ENCODE data around the gene LGR4. TPM values are rescaled to one million over a fixed set of nuclear protein-coding genes. Genes with fewer than 3 reads are reported as not detected.

LGR4 gene
- total RNA-seq, 1 experiment from 2014 or later = 7.1 TPM

DNA sequence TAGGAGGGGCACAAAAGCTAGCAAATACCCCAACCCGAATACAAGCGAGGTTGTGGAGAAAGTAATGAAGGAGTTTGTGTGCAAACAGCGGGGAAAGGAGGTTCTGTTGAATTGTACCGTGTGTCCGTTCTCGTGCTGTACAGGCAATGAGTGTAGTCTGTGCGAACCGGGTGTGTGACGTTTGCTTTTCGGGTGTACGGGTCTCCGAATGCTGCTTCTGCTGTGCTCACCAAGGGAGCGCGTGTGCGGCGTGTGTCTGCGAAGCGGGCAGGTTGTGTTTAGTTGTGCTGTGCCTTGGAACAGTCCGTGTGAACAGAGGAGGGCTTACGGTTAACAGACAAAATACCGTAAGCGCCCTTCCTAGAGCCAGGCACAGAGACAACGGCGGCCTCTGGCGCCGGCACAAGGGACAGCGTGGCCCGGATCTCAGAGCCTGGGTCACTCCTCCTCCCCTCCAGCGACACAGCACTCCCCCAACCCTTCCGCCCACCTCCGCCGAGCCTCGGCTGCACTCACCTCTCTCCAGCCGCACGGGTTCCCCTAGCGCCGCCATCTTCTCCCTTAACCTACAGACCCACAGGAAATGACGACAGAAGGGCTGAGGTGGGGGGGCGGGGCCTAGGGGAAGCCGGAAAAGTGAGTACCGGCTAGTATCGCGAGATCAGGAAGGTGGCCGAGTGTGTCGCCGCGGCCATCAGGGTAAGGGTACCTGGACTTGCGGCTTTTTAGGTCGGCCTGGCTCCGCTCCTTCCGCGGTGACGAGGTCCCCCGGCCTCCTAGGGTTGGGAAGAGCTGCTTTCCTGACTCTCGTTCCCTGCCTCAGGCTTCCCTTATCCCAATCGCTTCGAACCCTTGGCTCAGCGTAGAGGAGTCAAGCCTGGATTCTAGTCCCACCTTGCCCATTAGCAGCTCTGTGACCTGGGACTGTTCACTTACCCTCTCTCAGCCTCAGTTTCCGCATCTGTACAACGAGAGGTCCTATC, 33.9 kb upstream of the LGR4 start, which contains the start of gene LIN7C:
LIN7C (minus strand) TSS at position 570 of the 983 bp plus-strand sequence; CDS start at position 553, 17 bp downstream.
- POLR2A ChIA-PET = interaction anchor here (0.9 kb wide), 1 partner anchor 9 kb away, joined by 5 read pairs; no protein-coding TSS in a partner anchor
- intact Hi-C loops (cut with micrococcal nuclease) = loop anchor here (5.0 kb wide), 1 partner anchor 1826 kb away; no protein-coding TSS in a partner anchor
- Histone ChIP-seq H3K4me3 (replicated peaks in 1 of 2; ENCODE audit: low read depth in 1 of 2, low read length in 2 of 2) (peak within 1 kb of the TSS; percentile 89 to 94), H3K4me1 (ENCODE audit: control insufficient read depth in 1 of 2, insufficient read depth in 2 of 2, low read length in 2 of 2) (peaks cover 5 to 16% of the 10 kb centered on the region in 2 experiments; a peak in 3 of 4 replicates), H3K27ac (ENCODE audit: low read depth, low read length) (peak within 1 kb of the TSS; percentile 76), H3K9me2 (ENCODE audit: insufficient read depth) (no peaks in the 10 kb centered on the region), H3K27me3 (ENCODE audit: insufficient read depth, low read length) (no peaks in the 10 kb centered on the region), H3K4me2 (ENCODE audit: low read length) (peak within 1 kb of the TSS; percentile 91), H2AFZ (ENCODE audit: low read depth, low read length, poor library complexity, severe bottlenecking) (peak within 1 kb of the TSS; percentile 79), H3K9ac (ENCODE audit: low read length) (peak within 1 kb of the TSS; percentile 93), H4K20me1 (ENCODE audit: insufficient read depth) (no peaks in the 10 kb centered on the region), H3K79me2 (ENCODE audit: insufficient read depth, low read length) (peaks cover 66% of the 10 kb centered on the region), H3K9me3 (ENCODE audit: control insufficient read depth in 1 of 2, insufficient read depth in 1 of 2, low read depth in 1 of 2, low read length in 2 of 2) (no peaks in the 10 kb centered on the region), H3K36me3 (ENCODE audit: control insufficient read depth in 1 of 2, insufficient read depth in 2 of 2, low read length in 2 of 2) (peaks cover 0 to 11% of the 10 kb centered on the region in 2 experiments; a peak in 2 of 4 replicates)
- TSS peak; percentile 73 for BruUV-seq (replicated peaks)
- RAD21 ChIA-PET (ENCODE audit: low non-redundant PET in 1 of 2, low total read pairs in 2 of 2, uncharacterized antibody in 2 of 2, unreplicated experiment in 2 of 2) = no interaction called here
- ATAC-seq (peak; percentile 96), DNase-seq (ENCODE audit: low read depth, low spot score) (peak; percentile 89)
- CTCF ChIA-PET = interaction anchor here (1.9 kb wide), 1 partner anchor 10 kb away, joined by 5 read pairs; no protein-coding TSS in a partner anchor
- TF ChIP-seq ZNF274 (IDR thresholded peaks at IDR 0.05; ENCODE audit: low read depth, low read length) = no peak
- TF ChIP-seq ELF1 (IDR thresholded peaks at IDR 0.05; ENCODE audit: borderline replicate concordance, low read depth) = peak; percentile 66
- no peak for TF ChIP-seq TCF7L2 (IDR thresholded peaks at IDR 0.05; ENCODE audit: borderline replicate concordance, extremely low read depth, insufficient read depth, insufficient read length)
- TF ChIP-seq SRF (IDR thresholded peaks at IDR 0.05; ENCODE audit: low read depth) = no peak
- TF ChIP-seq EZH2phosphoT487 (IDR thresholded peaks at IDR 0.05; ENCODE audit: borderline replicate concordance) = no peak
- no peak for TF ChIP-seq ATF3 (IDR thresholded peaks at IDR 0.05)
- TF ChIP-seq POLR2A (IDR thresholded peaks at IDR 0.05; ENCODE audit: borderline replicate concordance, extremely low read depth, insufficient read depth, insufficient read length) = peak; percentile 92
- no peak for TF ChIP-seq RAD21 (IDR thresholded peaks at IDR 0.05; ENCODE audit: low read depth)
- peak; percentile 52; the same call in 1 of the 2 replicates for TF ChIP-seq MAX (IDR thresholded peaks at IDR 0.05)
- TF ChIP-seq JUND (IDR thresholded peaks at IDR 0.05) = no peak
- no peak for TF ChIP-seq CTCF (IDR thresholded peaks at IDR 0.05 in 2 of 3, conservative IDR thresholded peaks at IDR 0.05 in 1 of 3; ENCODE audit: borderline replicate concordance in 1 of 3, insufficient read depth in 1 of 3, low read depth in 2 of 3, low read length in 2 of 3)
- TF ChIP-seq, protein P1, sequence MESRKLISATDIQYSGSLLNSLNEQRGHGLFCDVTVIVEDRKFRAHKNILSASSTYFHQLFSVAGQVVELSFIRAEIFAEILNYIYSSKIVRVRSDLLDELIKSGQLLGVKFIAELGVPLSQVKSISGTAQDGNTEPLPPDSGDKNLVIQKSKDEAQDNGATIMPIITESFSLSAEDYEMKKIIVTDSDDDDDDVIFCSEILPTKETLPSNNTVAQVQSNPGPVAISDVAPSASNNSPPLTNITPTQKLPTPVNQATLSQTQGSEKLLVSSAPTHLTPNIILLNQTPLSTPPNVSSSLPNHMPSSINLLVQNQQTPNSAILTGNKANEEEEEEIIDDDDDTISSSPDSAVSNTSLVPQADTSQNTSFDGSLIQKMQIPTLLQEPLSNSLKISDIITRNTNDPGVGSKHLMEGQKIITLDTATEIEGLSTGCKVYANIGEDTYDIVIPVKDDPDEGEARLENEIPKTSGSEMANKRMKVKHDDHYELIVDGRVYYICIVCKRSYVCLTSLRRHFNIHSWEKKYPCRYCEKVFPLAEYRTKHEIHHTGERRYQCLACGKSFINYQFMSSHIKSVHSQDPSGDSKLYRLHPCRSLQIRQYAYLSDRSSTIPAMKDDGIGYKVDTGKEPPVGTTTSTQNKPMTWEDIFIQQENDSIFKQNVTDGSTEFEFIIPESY (IDR thresholded peaks at IDR 0.05; ENCODE audit: extremely low read depth, insufficient replicate concordance, low read length) = peak; percentile 95
- TF ChIP-seq, protein P2, sequence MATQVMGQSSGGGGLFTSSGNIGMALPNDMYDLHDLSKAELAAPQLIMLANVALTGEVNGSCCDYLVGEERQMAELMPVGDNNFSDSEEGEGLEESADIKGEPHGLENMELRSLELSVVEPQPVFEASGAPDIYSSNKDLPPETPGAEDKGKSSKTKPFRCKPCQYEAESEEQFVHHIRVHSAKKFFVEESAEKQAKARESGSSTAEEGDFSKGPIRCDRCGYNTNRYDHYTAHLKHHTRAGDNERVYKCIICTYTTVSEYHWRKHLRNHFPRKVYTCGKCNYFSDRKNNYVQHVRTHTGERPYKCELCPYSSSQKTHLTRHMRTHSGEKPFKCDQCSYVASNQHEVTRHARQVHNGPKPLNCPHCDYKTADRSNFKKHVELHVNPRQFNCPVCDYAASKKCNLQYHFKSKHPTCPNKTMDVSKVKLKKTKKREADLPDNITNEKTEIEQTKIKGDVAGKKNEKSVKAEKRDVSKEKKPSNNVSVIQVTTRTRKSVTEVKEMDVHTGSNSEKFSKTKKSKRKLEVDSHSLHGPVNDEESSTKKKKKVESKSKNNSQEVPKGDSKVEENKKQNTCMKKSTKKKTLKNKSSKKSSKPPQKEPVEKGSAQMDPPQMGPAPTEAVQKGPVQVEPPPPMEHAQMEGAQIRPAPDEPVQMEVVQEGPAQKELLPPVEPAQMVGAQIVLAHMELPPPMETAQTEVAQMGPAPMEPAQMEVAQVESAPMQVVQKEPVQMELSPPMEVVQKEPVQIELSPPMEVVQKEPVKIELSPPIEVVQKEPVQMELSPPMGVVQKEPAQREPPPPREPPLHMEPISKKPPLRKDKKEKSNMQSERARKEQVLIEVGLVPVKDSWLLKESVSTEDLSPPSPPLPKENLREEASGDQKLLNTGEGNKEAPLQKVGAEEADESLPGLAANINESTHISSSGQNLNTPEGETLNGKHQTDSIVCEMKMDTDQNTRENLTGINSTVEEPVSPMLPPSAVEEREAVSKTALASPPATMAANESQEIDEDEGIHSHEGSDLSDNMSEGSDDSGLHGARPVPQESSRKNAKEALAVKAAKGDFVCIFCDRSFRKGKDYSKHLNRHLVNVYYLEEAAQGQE (IDR thresholded peaks at IDR 0.05; ENCODE audit: low read depth) = no peak
- no peak for TF ChIP-seq FOSL1 (IDR thresholded peaks at IDR 0.05; ENCODE audit: low read depth)
- no peak for TF ChIP-seq CEBPB (IDR thresholded peaks at IDR 0.05; ENCODE audit: low read depth)
- TF ChIP-seq YY1 (IDR thresholded peaks at IDR 0.05; ENCODE audit: extremely low read depth, insufficient replicate concordance, low read depth, low read length) = peak; percentile 99
- TF ChIP-seq ZFX (IDR thresholded peaks at IDR 0.05) = peak; percentile 43; the same call in 1 of the 2 replicates
